ENCODE results near the gene PRKRIP1.
"Not testable (repeated sequence)": the region's sequence is repeated elsewhere in the genome, so short reads cannot be mapped to it uniquely, and the experiment has no call there.

Gene PRKRIP1

GRCh38 chr7:102404005-102404861 is 8.1 kb downstream of the PRKRIP1 start:
- DNase-seq: peak in 1 of 2 experiments; percentile 53

DNA sequence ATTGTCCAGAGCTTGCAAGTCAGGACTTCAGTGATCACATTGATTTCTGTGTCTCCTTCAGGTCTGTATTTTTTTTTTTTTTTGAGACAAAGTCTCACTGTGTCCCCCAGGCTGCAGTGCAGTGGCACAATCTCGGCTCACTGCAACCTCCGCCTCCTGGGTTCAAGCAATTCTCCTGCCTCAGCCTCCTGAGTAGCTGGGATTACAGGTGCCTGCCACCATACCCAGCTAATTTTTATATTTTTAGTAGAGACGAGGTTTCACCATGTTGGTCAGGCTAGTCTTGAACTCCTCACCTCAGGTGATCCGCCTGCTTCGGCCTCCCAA is 8.7 kb downstream of the PRKRIP1 start:
- not testable (repeated sequence) for DNase-seq

GRCh38 chr7:102407910-102408309 is 11.7 kb downstream of the PRKRIP1 start:
- DNase-seq: no peak

DNA sequence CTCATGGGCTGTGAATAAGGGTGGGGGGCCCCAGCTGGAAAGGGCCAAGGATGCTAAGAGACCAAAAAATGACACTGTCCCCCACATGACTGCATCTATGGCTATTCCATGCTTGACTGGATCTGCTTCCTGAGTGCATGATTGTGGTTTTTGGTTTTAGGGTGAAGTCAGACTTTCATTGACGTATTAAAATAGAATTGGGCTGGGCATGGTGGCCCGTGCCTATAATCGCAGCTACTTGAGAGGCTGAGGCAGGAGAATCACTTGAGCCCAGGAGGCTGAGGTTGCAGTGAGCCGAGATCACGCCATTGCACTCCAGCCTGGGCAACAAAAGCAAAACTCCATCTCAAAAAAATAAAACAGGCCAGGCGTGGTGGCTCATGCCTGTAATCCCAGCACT is 12.4 kb downstream of the PRKRIP1 start:
- DNase-seq: not testable (repeated sequence)

DNA sequence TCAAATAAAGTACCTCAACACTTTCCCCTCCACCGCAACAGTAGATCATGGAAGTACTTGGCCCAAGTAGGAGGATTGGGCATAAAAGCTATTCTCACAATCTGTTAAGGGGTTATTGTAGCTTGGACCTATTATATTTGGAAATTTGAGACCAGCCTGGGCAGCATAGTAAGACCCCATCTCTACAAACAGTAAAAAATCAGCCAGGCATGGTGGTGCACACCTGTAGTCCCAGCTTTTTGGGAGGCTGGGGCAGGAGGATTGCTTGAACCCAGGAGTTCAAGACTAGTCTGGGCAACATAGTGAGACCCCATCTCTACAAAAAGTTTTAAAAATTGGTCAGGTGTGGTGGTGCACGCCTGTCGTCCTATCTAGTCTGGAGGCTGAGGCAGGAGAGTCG is 13.2 kb downstream of the PRKRIP1 start:
- DNase-seq: no peak

- no peak for DNase-seq
Observed at GRCh38 chr7:102410123-102410522, 14.0 kb downstream of the PRKRIP1 start.

DNA sequence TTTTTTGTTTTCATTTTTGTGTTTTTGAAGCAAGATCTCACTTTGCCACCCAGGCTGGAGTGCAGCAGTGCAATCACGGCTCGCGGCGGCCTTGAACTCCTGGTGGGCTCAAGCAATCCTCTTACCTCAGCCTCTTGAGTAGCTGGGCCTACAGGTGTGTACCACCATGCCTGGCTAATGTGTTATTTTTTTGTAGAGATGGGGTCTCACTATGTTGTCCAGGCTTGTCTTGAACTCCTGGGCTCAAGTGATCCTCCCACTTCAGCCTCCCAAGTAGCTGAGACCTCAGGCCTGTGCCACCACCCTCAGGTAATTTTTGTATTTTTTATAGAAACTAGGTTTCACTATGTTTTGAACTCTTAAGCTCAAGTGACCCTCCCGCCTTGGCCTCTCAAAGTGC is 14.8 kb downstream of the PRKRIP1 start:
- no peak for DNase-seq

- DNase-seq: peak in 1 of 2 experiments; percentile 52
Observed at GRCh38 chr7:102412548-102412947, 16.4 kb downstream of the PRKRIP1 start.

DNA sequence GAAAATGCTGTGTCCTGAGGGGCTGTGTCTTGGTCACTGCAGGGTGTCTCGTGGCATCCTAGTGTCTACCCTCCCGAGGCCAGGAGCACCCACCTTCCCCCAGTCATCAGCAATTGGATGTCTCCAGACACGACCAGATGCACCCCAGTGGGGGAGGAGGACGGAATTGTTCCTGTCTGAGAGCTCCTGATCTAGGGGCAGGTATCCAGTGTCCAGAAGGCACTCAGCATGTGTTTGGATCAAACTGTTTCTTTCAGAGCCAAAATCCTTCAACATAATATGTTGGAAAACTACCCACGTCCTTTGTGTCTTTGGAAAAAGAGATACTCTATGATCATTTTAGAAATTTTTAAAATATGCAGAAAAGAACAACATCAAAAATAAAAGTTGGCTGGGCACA is 16.9 kb downstream of the PRKRIP1 start:
- no peak for DNase-seq

DNA sequence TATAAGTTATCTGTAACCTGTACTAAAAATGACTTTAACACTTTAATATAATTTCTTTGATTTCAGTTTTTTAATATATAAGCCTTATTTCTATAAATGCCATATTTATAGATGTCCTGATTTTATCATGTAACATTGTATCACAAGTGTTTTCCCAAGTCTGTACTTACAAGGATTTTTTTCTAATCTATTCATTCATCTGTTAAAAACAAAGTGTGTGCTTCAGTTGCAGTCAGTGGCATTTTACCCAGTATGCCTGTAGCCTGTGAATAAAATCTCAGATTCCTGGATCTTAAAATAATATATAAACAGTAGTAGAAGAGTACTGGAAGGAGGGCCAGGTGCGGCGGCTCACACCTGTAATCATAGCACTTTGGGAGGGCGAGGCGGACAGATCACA is 17.4 kb downstream of the PRKRIP1 start:
- DNase-seq: no peak

GRCh38 chr7:102415685-102416225 is 19.6 kb downstream of the PRKRIP1 start:
- DNase-seq: peak; percentile 77 to 82

GRCh38 chr7:102416406-102416805 is 20.2 kb downstream of the PRKRIP1 start:
- DNase-seq: no peak

GRCh38 chr7:102417105-102417504 is 20.9 kb downstream of the PRKRIP1 start:
- DNase-seq: no peak

DNA sequence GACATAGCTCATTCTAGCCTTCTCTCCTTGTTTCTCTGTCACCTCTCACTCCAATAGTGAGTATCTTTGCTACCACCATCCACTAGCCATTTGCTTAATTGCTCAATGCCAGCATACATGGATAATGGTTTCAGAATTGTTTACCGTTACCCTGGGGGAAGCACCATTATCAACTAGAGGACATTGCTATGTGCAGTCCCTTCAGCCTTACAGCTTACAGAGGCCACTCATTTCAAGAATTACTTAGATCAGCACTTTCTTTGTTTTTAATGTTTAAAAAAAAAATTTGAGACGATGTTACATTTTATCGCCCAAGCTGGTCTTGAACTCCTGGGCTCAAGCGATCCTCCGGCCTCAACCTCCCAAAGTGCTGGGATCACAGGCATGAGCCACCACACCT is 22.4 kb downstream of the PRKRIP1 start:
- DNase-seq: no peak

DNA sequence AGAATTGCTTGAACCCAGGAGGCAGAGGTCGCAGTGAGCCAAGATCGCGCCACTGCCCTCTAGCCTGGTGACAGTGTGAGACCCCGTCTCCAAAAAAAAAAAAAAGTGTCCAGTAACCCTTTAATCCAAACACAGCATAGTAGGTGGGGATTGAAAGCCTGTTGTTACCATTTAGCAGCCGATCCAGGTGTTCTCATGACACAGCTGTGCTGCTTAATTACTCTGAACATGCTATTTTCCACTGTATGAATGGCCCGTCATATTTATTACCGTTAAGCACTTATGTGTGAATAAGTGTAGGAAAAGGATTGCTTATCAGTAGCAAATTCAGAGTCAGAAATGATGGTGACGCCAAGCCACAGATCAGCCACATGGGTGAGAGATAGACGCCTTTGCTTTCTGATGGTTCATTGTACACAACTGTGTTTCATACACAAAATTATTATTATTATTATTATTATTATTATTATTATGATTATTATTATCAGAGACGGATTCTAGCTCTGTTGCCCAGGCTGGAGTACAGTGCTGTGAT is 25.6 kb downstream of the PRKRIP1 start:
- no peak for DNase-seq

DNA sequence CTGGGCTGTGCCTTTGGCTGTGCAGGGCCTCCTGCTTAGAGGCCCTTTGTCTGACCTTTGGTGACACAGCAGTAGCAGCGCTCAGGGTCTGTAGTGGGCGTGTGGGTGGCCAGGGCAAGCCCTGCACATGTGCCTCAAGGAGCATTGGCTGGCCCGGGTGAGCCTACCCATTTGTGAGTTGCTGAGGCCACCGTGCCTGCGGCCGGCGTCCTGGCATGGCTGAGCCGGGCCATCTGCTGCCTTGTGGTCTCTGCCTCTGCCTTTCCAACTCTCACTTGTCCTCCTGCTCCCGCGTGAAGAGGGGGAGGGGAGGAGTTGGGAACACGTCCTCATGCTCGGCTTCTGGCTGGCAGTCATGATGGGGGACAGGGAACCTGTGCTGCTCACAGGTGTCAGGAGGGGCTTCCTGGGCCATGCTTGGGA is 28.0 kb downstream of the PRKRIP1 start:
- no peak for DNase-seq

DNA sequence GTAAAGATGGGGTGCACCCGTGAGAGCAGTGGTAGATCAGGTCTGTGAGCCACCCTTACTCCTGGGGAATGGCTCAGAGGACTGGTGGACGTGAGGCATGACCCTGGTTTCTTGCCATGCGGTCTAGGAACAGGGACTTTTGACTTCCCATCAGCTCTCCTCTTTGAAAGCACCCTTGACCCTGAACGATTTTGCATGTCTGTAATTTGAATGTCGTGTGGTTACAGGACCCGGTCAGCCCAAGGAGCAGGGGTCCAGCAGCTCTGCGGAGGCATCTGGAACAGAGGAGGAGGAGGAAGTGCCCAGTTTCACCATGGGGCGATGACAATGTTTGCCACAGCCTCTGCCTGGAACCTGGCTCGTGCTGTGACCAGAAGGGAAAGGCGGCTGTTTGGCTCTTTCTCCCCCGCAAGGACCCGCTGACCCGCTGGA is 28.6 kb downstream of the PRKRIP1 start:
- no peak for DNase-seq

DNA sequence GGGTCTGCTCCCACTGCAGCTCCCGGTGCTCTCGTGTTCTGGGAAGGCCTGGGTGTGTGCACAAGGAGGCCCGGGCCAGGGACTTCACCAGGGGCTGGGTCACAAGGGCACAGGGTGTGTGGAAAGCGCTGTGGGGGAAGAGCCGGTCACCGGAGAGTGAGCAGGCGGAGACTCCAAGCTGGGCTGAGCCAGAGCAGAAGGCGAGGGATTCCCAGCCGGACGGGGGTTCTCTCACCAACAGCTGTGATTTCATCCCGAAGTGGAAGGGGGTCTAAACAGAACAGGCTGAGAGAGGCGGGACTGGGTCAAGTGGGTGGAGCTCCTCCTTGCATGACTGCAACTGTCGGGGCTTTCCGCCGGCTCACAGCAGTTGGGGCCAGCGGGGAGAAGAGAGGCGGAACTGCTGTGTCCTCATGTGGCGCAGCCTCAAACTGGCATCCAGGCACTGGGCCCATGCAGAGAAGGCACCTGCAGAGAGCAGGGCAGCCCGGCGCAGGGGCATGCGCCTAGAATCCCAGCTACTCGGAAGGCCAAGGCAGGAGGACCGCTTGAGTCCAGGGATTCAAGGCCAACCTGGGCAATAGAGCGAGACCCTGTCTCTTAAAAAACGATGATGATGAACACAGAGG is 29.6 kb downstream of the PRKRIP1 start:
- peak; percentile 86 to 89 for DNase-seq

- DNase-seq: peak; percentile 82 to 85
Observed at GRCh38 chr7:102426268-102427018, 30.3 kb downstream of the PRKRIP1 start.

GRCh38 chr7:102427019-102427405 is 30.8 kb downstream of the PRKRIP1 start:
- DNase-seq: no peak

DNA sequence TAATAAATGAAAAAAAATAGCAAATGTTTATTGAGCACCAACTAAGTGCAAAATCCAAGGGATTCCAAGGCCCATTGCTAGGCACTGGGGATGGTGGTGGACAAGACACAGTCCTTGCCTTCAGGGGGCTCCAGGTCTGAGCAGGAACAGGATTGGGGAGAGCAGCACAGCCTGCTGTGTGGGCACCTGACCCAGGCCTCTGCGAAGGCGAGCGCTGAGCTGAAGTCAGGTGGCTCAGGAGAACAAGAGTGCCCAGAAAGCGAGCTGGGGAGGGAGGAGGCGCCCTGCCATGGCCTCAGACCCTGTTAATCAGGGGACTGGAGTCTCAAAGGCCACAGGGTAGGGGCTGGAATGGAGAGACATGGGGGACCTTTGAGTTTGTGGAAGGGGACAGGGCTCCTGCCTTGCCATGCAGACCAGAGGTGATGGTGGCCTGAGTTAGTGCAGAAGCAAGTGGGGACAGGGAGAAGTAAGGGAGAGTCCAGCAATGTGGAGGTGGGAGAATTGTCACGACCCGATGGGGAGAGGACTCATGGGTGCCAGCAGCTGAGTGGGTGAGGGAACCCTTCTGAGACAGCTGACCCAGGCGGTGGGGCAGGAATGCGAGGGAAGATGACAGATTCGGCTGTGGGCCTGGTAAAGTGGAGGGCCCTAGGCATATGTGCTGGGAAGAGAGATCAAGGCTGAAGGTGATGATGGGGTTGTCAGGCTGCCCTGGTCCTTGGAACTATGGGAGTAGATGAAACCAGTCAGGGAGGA is 33.2 kb downstream of the PRKRIP1 start:
- no peak for DNase-seq

DNA sequence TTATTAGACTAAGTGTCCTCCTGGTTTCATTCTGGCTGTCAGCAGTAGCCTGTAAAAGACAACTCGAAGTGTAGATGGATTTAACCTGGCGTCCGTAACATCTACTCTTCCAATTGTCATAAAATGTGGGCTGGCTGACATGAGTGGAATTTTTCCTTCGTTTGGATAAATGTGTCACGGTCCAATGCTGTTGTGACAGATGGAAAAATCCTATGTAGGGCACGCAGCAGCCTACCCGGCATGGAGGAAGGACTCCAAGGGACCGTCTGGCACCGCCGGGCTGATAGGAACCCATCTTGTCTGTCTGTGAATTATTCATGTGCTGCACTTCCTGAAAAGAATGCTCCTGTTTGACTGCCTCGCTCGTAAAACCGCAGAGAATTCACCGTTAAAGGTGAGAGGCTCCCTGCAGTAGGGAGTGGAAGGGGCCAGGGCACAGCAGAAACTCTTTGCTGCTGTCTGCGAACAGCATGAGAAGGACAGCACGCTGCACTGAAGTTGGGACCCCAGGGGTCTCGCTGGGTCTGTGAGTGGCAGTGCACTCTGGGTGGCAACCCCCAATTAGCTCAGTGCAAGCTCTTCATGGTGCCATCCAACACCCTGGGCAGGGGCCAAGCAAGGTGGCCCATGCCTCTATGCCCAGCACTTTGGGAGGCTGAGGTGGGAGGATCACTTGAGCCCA is 35.6 kb downstream of the PRKRIP1 start:
- DNase-seq: peak; percentile 63
